SU-DHL-6 (cell line): ENCODE measurements around the gene FLAD1.

Experiments used
- CTCF ChIP-seq: fragments of 200-600 bp; sonication (generic); IDR thresholded peaks from one replicate; pipeline ENCODE4 v1.5.1; 2017; ENCODE audit warnings: antibody characterized with exemption, mild to moderate bottlenecking, low read length, moderate library complexity; ENCODE audit not compliant: insufficient read depth, poor library complexity, severe bottlenecking
- EZH2phosphoT487 ChIP-seq: fragments of 200-600 bp; sonication (generic), shearing (Covaris generic); conservative IDR thresholded peaks from 2 replicates; pipeline ENCODE4 v1.6.1; 2018; ENCODE audit warnings: mild to moderate bottlenecking, antibody characterized with exemption, low read length, moderate library complexity, mixed read lengths

- TF ChIP-seq CTCF (no peak), EZH2phosphoT487 (no peak)
These were observed 15.1 kb downstream of the FLAD1 start for GRCh38 chr1:154998201-154998780.
